ELF-1 (cell line): ENCODE data around the gene HP1BP3.
A peak's percentile ranks its signal among the peaks of the same experiment; 100 is the strongest.
"Not testable (repeated sequence)": the region's sequence is repeated elsewhere in the genome, so short reads cannot be mapped to it uniquely, and the experiment has no call there.

Source experiments
- DNase-seq: peaks from one replicate; pipeline ENCODE4 v3.0.0-alpha.2; 2016; ENCODE audit warnings: low read depth, low spot score

The HP1BP3 gene, protein sequence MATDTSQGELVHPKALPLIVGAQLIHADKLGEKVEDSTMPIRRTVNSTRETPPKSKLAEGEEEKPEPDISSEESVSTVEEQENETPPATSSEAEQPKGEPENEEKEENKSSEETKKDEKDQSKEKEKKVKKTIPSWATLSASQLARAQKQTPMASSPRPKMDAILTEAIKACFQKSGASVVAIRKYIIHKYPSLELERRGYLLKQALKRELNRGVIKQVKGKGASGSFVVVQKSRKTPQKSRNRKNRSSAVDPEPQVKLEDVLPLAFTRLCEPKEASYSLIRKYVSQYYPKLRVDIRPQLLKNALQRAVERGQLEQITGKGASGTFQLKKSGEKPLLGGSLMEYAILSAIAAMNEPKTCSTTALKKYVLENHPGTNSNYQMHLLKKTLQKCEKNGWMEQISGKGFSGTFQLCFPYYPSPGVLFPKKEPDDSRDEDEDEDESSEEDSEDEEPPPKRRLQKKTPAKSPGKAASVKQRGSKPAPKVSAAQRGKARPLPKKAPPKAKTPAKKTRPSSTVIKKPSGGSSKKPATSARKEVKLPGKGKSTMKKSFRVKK

DNA sequence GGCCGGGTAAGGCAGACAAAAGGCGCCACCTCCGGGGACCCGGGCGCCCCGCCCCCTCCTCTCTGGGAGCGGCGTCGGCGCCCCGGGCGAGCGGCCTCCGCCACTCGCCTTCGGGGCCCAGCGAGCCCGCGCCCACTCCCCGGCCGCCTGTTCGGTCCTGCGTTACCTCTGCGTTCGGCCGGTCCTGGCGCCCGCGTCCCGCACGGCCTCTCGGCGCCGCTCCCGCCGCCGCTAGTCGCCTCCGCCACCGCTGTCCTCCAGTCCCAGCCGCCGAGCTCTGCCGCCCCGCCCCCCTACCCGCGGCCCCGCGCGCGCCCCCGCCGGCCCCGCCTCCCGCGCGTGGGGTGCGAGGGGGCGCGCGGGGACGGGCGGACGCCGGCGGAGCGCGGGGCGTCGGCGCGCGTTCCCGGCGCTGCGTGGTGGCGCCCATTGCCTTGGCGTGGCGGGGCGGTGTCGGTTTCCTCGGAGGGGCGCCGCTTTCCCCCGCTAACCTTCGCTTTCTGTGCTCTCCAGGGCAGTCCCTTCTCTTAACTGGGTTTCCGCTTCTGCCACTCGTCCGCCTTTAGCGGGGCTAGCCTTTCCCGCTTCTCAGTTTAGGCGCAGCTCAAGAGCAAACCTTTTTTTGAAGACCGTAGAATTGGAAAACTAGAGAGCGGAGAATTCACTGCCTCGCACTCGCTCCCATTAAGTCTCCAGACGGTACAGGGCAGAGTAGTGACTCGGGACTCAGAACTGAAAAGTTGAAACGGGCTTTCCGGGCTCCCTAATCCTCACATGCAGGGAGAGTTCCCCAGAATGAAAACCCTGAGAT is at the start of gene HP1BP3:
Gene HP1BP3, minus strand, starts transcription at position 279 of the 811 bp plus-strand sequence. CDS start 6,867 bp downstream, outside the sequence.
- DNase-seq, result peak; percentile 71

DNA sequence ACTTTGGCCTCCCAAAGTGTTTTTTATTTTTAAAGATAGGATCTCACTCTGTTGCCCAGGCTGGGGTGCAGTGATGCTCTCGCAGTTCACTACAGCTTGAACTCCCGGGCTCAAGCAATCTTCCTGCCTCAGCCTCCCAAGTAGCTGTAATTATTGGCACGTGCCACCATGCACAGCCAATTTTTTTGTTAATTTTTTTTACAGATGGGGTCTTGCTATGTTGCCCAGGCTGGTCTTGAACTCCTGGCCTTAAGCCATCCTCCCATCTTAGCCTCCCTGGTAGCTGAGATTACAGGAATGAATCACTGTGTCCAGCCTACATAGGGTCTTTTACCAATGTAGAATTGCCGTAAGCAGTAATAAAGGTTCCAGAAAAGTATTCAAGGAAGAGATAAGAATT is 49.1 kb upstream of the HP1BP3 start:
- no peak for DNase-seq

GRCh38 chr1:20834780-20835179 is 47.7 kb upstream of the HP1BP3 start:
- no peak for DNase-seq

DNA sequence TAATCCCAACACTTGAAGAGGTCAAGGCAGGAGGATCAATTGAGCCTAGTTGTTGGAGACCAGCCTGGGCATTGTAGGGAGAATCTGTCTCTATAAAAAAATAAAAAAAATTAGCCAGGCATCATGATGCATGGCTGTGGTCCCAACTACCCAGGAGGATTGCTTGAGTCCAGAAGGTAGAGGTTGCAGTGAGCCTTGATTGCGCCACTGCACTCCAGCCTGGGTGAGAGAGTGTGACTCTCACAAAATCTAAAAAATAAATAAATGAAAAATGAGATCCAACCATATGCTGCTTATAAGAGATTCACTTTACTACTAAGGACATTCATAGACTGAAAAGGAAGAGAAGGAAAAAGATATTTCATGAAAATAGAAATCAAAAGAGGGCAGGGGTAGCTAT is 47.1 kb upstream of the HP1BP3 start:
- no peak for DNase-seq

- no peak for DNase-seq
Observed at GRCh38 chr1:20830378-20830777, 43.3 kb upstream of the HP1BP3 start.

DNA sequence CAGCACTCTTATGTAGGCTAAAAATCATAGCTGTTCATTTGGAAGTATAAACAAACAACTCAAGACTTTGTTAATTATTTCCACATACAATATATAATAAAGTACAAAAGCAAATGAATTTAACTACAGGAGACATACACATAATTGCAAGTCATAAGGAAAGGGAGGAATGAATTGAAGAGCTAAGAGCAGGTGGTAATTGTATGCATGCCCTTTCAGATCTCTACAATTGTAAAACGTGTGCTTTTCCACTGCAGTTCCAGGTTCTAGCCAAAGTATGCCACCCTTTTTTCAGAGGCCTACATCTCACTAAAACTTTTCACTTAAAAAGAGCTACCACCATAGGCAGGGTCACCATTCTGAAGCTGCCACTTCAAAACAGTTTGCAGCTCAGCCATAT is 42.8 kb upstream of the HP1BP3 start:
- DNase-seq, result no peak

DNA sequence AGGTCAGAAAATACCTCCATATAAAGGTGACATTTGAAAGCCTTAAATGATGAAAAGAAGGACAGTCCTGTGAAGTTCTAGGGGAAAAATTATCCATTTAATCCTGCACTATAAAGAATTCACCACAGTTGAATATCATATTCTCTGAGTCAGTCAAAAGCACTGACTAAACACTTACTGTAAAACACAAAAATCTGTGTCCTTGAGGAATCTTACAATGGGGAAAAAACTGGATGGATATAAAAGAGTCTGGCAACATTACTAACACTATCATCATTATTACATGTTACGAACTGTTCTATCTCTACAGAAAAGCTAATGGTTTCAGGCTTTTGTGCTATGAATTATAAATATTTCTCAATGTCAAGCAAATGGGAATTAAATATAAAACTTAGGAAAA is 42.4 kb upstream of the HP1BP3 start:
- no peak for DNase-seq

DNA sequence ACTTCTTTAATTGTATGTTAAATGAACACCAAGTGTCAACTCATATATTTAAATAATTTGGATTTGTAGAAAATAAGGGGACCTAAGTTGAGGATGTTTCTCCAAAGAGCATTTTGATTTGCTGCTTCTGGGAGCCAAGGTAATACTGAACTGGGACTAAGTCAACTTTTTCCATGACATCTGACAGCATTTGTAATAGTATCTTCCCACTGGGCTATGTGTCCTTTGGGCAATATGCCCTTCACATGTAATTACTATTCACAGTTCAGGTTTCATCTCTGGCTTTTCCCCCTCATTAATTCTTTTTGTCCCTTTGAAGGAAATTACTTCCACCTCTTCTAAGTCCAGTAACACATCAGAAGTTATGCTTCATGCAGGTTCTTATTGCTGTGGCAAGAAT is 36.7 kb upstream of the HP1BP3 start:
- DNase-seq, result no peak

DNA sequence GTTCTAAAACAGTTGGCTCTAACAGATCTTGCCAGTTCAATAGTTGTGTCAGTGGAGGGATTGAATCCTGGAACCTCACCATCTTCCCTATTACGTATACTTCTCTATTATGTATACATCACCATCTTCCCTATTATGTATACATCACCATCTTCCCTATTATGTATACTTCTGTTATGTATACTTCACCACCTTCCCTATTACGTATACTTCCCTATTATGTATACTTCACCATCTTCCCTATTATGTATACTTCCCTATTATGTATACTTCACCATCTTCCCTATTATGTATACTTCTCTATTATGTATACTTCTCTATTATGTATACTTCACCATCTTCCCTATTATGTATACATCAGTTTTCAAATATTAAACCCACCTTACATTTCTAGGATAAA is 34.4 kb upstream of the HP1BP3 start:
- DNase-seq, result no peak

DNA sequence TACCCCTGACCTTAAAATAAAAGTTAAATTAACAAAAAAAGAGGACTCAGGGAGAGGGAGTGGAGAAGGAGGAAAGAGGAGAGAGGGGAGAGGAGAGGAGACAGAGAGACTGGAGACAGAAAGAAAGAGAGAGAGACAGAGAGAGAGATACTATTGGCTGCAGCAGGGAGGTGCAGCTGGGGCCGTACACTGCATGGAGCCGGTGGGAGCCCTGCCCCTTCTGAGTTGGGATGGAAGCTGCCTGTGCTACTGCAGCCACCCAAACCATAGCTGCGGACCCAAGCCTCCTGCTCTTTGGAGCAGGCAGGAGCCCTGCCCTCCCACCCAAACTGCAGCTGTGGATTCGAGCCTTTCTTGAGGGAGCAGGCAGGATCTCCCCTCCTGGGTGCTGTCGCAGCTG is 32.7 kb upstream of the HP1BP3 start:
- no peak for DNase-seq

GRCh38 chr1:20814534-20814871 is 27.4 kb upstream of the HP1BP3 start:
- no peak for DNase-seq

- DNase-seq, result no peak
Observed at GRCh38 chr1:20811916-20812315, 24.8 kb upstream of the HP1BP3 start.

- no peak for DNase-seq
Observed at GRCh38 chr1:20793236-20793635, 6.1 kb upstream of the HP1BP3 start.

GRCh38 chr1:20792196-20792595 is 5.1 kb upstream of the HP1BP3 start:
- DNase-seq, result no peak

- no peak for DNase-seq
Observed at GRCh38 chr1:20790785-20791184, 3.7 kb upstream of the HP1BP3 start.

DNA sequence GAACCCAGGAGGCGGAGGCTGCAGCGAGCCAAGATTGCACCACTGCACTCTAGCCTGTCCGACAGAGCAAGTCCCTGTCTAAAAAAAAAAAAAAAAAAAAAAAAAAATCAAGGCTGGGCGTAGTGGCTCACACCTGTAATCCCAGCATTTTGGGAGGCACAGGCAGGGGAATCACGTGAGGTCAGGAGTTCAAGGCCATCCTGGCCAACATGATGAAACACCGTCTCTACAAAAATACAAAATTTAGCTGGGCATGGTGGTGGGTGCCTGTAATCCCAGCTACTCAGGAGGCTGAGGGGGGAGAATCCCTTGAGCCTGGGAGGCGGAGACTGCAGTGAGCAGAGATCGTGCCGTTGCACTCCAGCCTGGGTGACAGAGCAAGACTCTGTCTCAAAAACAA is 2.5 kb upstream of the HP1BP3 start:
- DNase-seq, result not testable (repeated sequence)

- DNase-seq, result peak; percentile 54
Observed at GRCh38 chr1:20787840-20788795, 1.0 kb upstream of the HP1BP3 start.

DNA sequence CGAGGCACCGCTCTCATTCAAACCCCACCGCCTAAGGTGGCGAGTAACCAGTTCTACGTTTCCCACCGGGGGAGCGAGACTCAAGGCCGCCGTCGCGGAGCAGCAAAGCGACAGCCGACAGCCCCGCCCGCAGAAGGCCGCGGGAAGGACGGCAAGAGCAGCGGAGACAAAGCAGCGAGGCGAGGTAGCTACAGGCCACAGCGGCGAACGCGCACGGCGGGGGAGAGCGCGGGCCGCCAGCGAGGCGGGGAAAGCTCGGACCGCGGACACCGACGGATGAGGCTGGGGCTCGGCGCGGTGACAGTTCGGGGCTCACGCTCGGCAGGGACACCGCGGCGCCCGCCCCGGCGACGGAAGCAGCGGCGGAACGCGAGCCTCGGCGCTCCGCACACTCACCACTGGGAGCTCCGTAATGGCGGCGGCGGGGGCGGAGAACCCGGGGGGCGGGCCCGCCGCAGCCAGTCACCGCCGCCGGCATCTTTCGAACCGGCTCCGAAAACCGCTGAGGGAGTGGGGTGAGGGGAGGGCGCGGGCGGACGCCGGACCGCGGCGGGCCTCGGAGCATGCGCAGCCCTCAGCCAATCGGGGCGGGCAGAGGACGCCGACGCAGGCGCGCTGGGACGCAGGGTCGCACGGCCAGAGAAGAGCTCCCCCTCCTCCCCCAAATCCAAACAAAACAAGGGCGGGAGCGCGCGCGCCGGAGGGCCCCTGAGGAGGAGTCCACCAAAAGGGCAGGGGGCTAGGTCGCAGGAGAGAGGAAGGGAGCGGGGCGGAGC is 666 bp downstream of the HP1BP3 start:
- peak; percentile 99 for DNase-seq

- no peak for DNase-seq
Observed at GRCh38 chr1:20785907-20786252, 1.2 kb downstream of the HP1BP3 start.

GRCh38 chr1:20775700-20776099 is 11.4 kb downstream of the HP1BP3 start:
- no peak for DNase-seq

- no peak for DNase-seq
Observed at GRCh38 chr1:20771780-20772179, 15.3 kb downstream of the HP1BP3 start.
